ENCODE data around the gene TRAPPC5.

The TRAPPC5 gene

GRCh38 chr19:7646426-7646700 is 34.3 kb upstream of the TRAPPC5 start:
- no peak for ATAC-seq

GRCh38 chr19:7647156-7647555 is 33.5 kb upstream of the TRAPPC5 start:
- no peak for ATAC-seq

GRCh38 chr19:7648265-7649014 is 32.2 kb upstream of the TRAPPC5 start:
- no peak for ATAC-seq

GRCh38 chr19:7650148-7650547 is 30.5 kb upstream of the TRAPPC5 start:
- ATAC-seq = no peak

- peak; percentile 78 to 80 for ATAC-seq
Observed at GRCh38 chr19:7652061-7652641, 28.5 kb upstream of the TRAPPC5 start.

GRCh38 chr19:7654401-7654800 is 26.2 kb upstream of the TRAPPC5 start:
- ATAC-seq = no peak

GRCh38 chr19:7655581-7655980 is 25.1 kb upstream of the TRAPPC5 start:
- ATAC-seq = no peak

GRCh38 chr19:7657131-7657751 is 23.4 kb upstream of the TRAPPC5 start:
- ATAC-seq = peak; percentile 61

GRCh38 chr19:7658219-7658686 is 22.4 kb upstream of the TRAPPC5 start:
- peak; percentile 92 to 97 for ATAC-seq

GRCh38 chr19:7661744-7662538 is 18.7 kb upstream of the TRAPPC5 start:
- no peak for ATAC-seq

- no peak for ATAC-seq
Observed at GRCh38 chr19:7662657-7663056, 18.0 kb upstream of the TRAPPC5 start.

GRCh38 chr19:7663706-7664105 is 16.9 kb upstream of the TRAPPC5 start:
- ATAC-seq = no peak

- ATAC-seq = no peak
Observed at GRCh38 chr19:7665076-7665475, 15.6 kb upstream of the TRAPPC5 start.

GRCh38 chr19:7668842-7669241 is 11.8 kb upstream of the TRAPPC5 start, which contains the start of gene RETN:
TSS of gene RETN (plus strand) at chr19:7669049. CDS start at chr19:7669327, 278 bp downstream.
- ATAC-seq = no peak

GRCh38 chr19:7669641-7670040 is 11.0 kb upstream of the TRAPPC5 start:
- ATAC-seq = no peak

- no peak for ATAC-seq
Observed at GRCh38 chr19:7670150-7670783, 10.4 kb upstream of the TRAPPC5 start.

GRCh38 chr19:7670790-7671189 is 9.8 kb upstream of the TRAPPC5 start:
- ATAC-seq = no peak

GRCh38 chr19:7672522-7672921 is 8.1 kb upstream of the TRAPPC5 start:
- no peak for ATAC-seq

GRCh38 chr19:7674010-7675005 is 6.3 kb upstream of the TRAPPC5 start:
- peak in 1 of 2 donors; percentile 40 for ATAC-seq

GRCh38 chr19:7676376-7676775 is 4.3 kb upstream of the TRAPPC5 start:
- no peak for ATAC-seq

GRCh38 chr19:7676854-7677253 is 3.8 kb upstream of the TRAPPC5 start, which contains the start of gene MCEMP1:
TSS of gene MCEMP1 (plus strand) at chr19:7677090. CDS start at chr19:7677121, 31 bp downstream.
- no peak for ATAC-seq

All from activated CD4-positive, CD25-positive, alpha-beta regulatory T cell treated with anti-CD3 and anti-CD28 coated beads, Interleukin-2, amount 50 U/mL, for 24 hours (primary cell).